Measurements from ENCODE around the gene REXO1.

Gene REXO1

DNA sequence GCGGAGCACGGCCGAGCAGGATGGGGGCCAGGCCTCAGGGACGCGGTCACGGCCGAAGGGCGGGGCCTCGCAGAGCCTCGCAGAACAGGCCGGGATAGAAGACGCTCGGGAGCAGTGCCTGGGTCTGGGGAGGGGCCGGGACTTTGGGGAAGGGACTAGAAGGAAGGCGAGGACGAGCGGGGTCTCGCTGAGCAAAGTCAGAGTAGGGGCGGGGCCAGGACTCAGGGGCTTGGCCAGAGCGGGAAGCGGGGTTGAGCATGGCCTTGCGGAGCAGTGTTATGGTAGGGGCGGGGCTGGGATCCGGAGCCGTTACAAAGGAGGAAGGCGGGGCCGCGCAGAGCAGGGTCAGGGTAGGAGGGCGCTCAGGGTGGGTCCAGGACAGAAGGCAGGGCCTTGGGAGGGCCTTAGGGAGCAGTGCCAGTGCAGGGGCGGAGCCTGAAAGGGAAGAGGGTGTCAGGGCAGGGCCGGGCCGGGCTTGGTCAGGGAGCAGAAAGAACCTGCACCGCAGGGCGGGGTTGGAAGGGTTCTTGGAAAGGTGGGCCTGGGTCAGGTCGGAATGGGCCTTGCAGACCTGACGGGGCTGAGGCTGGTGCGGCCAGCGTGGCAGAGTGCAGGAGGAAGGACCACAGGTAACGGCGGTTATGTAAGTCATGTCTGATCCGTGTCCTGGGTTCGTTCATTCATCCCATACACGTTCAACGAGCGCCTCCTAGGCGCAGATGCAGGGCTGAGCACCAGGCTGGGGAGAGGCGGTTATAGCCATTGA lies 35.7 kb downstream of the REXO1 start (continued):
- TF ChIP-seq ZNF184 (tag by site-specific recombination; IDR thresholded peaks at IDR 0.05) (no peak), GLIS1 (tag by site-specific recombination; IDR thresholded peaks at IDR 0.05) (peak; percentile 95), ZNF521 (tag by site-specific recombination; IDR thresholded peaks at IDR 0.05) (no peak)

DNA sequence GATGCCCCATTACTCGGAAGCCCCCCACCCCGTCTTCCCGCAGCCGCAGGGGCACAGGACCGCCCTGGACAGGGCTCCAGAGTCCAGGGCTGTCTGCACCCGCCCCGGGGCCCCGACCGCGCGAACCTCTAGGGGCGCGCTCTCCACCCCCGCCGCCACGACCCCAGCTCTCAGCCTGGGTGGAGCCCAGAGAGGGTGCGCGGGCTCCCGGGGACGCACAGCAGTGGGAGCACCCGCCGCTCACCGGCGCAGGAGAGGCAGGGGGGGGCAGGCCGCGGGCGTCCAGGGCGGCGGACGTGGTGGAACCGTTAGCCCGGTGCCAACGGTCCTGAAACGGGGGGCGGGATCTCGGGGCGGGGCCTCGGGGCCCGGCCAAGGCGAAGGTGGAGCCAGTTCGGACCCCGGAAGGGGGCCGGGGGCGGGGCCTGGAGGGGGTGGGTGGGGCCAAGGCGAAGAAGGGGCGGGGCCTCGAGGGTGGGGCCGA lies 36.3 kb downstream of the REXO1 start, which contains the start of gene ATP8B3:
Gene ATP8B3, minus strand, starts transcription at position 335 of the 484 bp plus-strand sequence. CDS start 540 bp downstream, outside the sequence.
- POLR2A ChIA-PET, result no interaction called here
- H3K27ac ChIP-seq (ENCODE audit: extremely low read depth, low read depth, low read length), result peak within 1 kb of the TSS; percentile 24; the same call in 1 of the 2 replicates
- peak within 1 kb of the TSS; percentile 48 for H3K4me3 ChIP-seq (ENCODE audit: low read depth, low read length)
- no peaks in the 10 kb centered on the region for H3K4me1 ChIP-seq (ENCODE audit: control insufficient read depth, insufficient read depth, low read length)
- peaks cover 0 to 20% of the 10 kb centered on the region in 2 experiments; a peak in 1 of 3 replicates for H3K36me3 ChIP-seq (ENCODE audit: control insufficient read depth in 2 of 2, insufficient read depth in 1 of 2, low read length in 2 of 2)
- no peaks in the 10 kb centered on the region for H3K9me3 ChIP-seq (ENCODE audit: control insufficient read depth, insufficient read depth, low read depth, low read length)
- CTCF ChIA-PET, result no interaction called here
- TF ChIP-seq, protein P1, sequence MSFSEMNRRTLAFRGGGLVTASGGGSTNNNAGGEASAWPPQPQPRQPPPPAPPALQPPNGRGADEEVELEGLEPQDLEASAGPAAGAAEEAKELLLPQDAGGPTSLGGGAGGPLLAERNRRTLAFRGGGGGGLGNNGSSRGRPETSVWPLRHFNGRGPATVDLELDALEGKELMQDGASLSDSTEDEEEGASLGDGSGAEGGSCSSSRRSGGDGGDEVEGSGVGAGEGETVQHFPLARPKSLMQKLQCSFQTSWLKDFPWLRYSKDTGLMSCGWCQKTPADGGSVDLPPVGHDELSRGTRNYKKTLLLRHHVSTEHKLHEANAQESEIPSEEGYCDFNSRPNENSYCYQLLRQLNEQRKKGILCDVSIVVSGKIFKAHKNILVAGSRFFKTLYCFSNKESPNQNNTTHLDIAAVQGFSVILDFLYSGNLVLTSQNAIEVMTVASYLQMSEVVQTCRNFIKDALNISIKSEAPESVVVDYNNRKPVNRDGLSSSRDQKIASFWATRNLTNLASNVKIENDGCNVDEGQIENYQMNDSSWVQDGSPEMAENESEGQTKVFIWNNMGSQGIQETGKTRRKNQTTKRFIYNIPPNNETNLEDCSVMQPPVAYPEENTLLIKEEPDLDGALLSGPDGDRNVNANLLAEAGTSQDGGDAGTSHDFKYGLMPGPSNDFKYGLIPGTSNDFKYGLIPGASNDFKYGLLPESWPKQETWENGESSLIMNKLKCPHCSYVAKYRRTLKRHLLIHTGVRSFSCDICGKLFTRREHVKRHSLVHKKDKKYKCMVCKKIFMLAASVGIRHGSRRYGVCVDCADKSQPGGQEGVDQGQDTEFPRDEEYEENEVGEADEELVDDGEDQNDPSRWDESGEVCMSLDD (tag by site-specific recombination; IDR thresholded peaks at IDR 0.05), result 0 out of 2 replicates have a peak, but pooled peaks have one; percentile 4
- 0 out of 2 replicates have a peak, but pooled peaks have one; percentile 5 for TF ChIP-seq EGR2 (tag by site-specific recombination; IDR thresholded peaks at IDR 0.05; ENCODE audit: low read depth)
- no peak for TF ChIP-seq ZFP37 (tag by site-specific recombination; IDR thresholded peaks at IDR 0.05)
- no peak for TF ChIP-seq ZNF621 (tag by site-specific recombination; IDR thresholded peaks at IDR 0.05)
- TF ChIP-seq ZNF768 (tag by site-specific recombination; IDR thresholded peaks at IDR 0.05), result peak; percentile 98; the same call in 1 of the 2 replicates
- no peak for TF ChIP-seq ZNF626 (tag by site-specific recombination; IDR thresholded peaks at IDR 0.05)
- TF ChIP-seq ZNF571 (tag by site-specific recombination; IDR thresholded peaks at IDR 0.05), result no peak

DNA sequence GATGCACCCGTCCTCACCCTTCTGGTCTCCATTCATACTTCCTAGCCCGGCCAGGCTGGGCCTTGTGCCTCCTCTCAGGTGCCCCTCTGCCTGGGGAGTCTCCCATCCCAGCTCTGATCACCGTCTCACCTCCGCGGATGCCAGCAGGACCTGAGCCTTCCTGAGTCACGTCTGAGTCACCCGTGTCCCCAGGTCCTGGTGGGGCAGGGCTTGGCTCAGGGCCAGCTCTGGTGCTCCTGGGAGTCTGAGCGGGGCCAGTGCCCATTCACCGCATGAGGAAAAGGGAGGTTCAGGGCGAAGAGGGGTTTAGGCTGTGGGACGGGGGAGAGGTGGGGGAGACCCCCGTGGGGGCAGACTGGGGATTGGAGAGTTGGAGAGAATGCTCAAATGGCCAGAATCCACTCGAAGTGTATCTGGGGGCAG lies 36.8 kb downstream of the REXO1 start:
- Histone ChIP-seq H3K4me1 (ENCODE audit: control insufficient read depth, insufficient read depth, low read length) (no peaks in the 10 kb centered on the region), H3K9me3 (ENCODE audit: control insufficient read depth, insufficient read depth, low read depth, low read length) (no peaks in the 10 kb centered on the region), H3K4me3 (ENCODE audit: low read depth, low read length) (no peak overlapping the region), H3K36me3 (ENCODE audit: control insufficient read depth in 2 of 2, insufficient read depth in 1 of 2, low read length in 2 of 2) (peaks cover 0 to 15% of the 10 kb centered on the region in 2 experiments; a peak in 1 of 3 replicates), H3K27ac (ENCODE audit: extremely low read depth, low read depth, low read length) (no peak overlapping the region)
- POLR2A ChIA-PET, result no interaction called here
- CTCF ChIA-PET, result interaction anchor here (0.7 to 1.0 kb wide), 2 partner anchors 17 to 139 kb away, joined by 3 read pairs; no protein-coding TSS in a partner anchor
- TF ChIP-seq ZNF785 (tag by site-specific recombination; IDR thresholded peaks at IDR 0.05), result no peak
- TF ChIP-seq, protein P2, sequence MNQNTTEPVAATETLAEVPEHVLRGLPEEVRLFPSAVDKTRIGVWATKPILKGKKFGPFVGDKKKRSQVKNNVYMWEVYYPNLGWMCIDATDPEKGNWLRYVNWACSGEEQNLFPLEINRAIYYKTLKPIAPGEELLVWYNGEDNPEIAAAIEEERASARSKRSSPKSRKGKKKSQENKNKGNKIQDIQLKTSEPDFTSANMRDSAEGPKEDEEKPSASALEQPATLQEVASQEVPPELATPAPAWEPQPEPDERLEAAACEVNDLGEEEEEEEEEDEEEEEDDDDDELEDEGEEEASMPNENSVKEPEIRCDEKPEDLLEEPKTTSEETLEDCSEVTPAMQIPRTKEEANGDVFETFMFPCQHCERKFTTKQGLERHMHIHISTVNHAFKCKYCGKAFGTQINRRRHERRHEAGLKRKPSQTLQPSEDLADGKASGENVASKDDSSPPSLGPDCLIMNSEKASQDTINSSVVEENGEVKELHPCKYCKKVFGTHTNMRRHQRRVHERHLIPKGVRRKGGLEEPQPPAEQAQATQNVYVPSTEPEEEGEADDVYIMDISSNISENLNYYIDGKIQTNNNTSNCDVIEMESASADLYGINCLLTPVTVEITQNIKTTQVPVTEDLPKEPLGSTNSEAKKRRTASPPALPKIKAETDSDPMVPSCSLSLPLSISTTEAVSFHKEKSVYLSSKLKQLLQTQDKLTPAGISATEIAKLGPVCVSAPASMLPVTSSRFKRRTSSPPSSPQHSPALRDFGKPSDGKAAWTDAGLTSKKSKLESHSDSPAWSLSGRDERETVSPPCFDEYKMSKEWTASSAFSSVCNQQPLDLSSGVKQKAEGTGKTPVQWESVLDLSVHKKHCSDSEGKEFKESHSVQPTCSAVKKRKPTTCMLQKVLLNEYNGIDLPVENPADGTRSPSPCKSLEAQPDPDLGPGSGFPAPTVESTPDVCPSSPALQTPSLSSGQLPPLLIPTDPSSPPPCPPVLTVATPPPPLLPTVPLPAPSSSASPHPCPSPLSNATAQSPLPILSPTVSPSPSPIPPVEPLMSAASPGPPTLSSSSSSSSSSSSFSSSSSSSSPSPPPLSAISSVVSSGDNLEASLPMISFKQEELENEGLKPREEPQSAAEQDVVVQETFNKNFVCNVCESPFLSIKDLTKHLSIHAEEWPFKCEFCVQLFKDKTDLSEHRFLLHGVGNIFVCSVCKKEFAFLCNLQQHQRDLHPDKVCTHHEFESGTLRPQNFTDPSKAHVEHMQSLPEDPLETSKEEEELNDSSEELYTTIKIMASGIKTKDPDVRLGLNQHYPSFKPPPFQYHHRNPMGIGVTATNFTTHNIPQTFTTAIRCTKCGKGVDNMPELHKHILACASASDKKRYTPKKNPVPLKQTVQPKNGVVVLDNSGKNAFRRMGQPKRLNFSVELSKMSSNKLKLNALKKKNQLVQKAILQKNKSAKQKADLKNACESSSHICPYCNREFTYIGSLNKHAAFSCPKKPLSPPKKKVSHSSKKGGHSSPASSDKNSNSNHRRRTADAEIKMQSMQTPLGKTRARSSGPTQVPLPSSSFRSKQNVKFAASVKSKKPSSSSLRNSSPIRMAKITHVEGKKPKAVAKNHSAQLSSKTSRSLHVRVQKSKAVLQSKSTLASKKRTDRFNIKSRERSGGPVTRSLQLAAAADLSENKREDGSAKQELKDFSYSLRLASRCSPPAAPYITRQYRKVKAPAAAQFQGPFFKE (tag by site-specific recombination; IDR thresholded peaks at IDR 0.05; ENCODE audit: borderline replicate concordance), result no peak
- no peak for TF ChIP-seq GLI4 (tag by site-specific recombination; IDR thresholded peaks at IDR 0.05)
- TF ChIP-seq SP3 (tag by site-specific recombination; IDR thresholded peaks at IDR 0.05), result peak; percentile 33; the same call in 1 of the 2 replicates
- peak; percentile 79 for TF ChIP-seq GLIS2 (tag by site-specific recombination; IDR thresholded peaks at IDR 0.05)
- TF ChIP-seq, protein P3, sequence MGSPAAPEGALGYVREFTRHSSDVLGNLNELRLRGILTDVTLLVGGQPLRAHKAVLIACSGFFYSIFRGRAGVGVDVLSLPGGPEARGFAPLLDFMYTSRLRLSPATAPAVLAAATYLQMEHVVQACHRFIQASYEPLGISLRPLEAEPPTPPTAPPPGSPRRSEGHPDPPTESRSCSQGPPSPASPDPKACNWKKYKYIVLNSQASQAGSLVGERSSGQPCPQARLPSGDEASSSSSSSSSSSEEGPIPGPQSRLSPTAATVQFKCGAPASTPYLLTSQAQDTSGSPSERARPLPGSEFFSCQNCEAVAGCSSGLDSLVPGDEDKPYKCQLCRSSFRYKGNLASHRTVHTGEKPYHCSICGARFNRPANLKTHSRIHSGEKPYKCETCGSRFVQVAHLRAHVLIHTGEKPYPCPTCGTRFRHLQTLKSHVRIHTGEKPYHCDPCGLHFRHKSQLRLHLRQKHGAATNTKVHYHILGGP (tag by site-specific recombination; IDR thresholded peaks at IDR 0.05), result no peak
- TF ChIP-seq ZNF121 (tag by site-specific recombination; IDR thresholded peaks at IDR 0.05), result no peak
- TF ChIP-seq, protein P4, sequence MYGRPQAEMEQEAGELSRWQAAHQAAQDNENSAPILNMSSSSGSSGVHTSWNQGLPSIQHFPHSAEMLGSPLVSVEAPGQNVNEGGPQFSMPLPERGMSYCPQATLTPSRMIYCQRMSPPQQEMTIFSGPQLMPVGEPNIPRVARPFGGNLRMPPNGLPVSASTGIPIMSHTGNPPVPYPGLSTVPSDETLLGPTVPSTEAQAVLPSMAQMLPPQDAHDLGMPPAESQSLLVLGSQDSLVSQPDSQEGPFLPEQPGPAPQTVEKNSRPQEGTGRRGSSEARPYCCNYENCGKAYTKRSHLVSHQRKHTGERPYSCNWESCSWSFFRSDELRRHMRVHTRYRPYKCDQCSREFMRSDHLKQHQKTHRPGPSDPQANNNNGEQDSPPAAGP (tag by site-specific recombination; IDR thresholded peaks at IDR 0.05), result peak; percentile 79
- TF ChIP-seq KLF16 (tag by site-specific recombination; IDR thresholded peaks at IDR 0.05), result no peak
- TF ChIP-seq ZNF48 (tag by site-specific recombination; IDR thresholded peaks at IDR 0.05), result no peak
- TF ChIP-seq GLIS1 (tag by site-specific recombination; IDR thresholded peaks at IDR 0.05), result peak; percentile 66
- no peak for TF ChIP-seq ZNF514 (tag by site-specific recombination; IDR thresholded peaks at IDR 0.05)

Measured in HEK293 (cell line).